Mucosa of stomach (tissue), 1 donor: Measurements from ENCODE around the gene GET4.

Experiments
- H3K27me3 ChIP-seq: one replicate; pipeline ENCODE4 v1.7.0; 2013; ENCODE audit warnings: mild to moderate bottlenecking, low read length; ENCODE audit not compliant: control insufficient read depth, insufficient read depth
- H3K36me3 ChIP-seq: one replicate; pipeline ENCODE4 v1.7.0; 2013; ENCODE audit warnings: low read length; ENCODE audit not compliant: control insufficient read depth, insufficient read depth
- H3K4me1 ChIP-seq: one replicate; pipeline ENCODE4 v1.7.0; 2013; ENCODE audit warnings: mild to moderate bottlenecking, low read length; ENCODE audit not compliant: control insufficient read depth, insufficient read depth
- H3K4me3 ChIP-seq: one replicate; pipeline ENCODE4 v1.7.0; 2013; ENCODE audit warnings: low read length
- H3K9ac ChIP-seq: one replicate; pipeline ENCODE4 v1.7.0; 2013; ENCODE audit warnings: mild to moderate bottlenecking, low read length, moderate library complexity
- H3K9me3 ChIP-seq: one replicate; pipeline ENCODE4 v1.7.0; 2013; ENCODE audit warnings: mild to moderate bottlenecking, low read length, moderate library complexity; ENCODE audit not compliant: control insufficient read depth
- donor health status: Pancreatic carcinoma.

GET4 gene

GRCh38 chr7:885261-885892 lies 9.0 kb downstream of the GET4 start:
- Histone ChIP-seq H3K27me3 (no peaks in the 10 kb centered on the region), H3K9me3 (no peaks in the 10 kb centered on the region), H3K4me3 (no peak overlapping the region), H3K36me3 (peaks cover 13% of the 10 kb centered on the region), H3K9ac (no peak overlapping the region), H3K4me1 (peaks cover 18% of the 10 kb centered on the region)

- H3K9ac ChIP-seq = no peak overlapping the region
- no peak overlapping the region for H3K4me3 ChIP-seq
- H3K9me3 ChIP-seq = no peaks in the 10 kb centered on the region
- peaks cover 18% of the 10 kb centered on the region for H3K4me1 ChIP-seq
- peaks cover 13% of the 10 kb centered on the region for H3K36me3 ChIP-seq
- H3K27me3 ChIP-seq = no peaks in the 10 kb centered on the region
Observed at GRCh38 chr7:885893-886625, 9.7 kb downstream of the GET4 start.

GRCh38 chr7:886626-887487 lies 10.5 kb downstream of the GET4 start:
- H3K36me3 ChIP-seq = peaks cover 14% of the 10 kb centered on the region
- no peaks in the 10 kb centered on the region for H3K27me3 ChIP-seq
- H3K4me3 ChIP-seq = no peak overlapping the region
- no peak overlapping the region for H3K9ac ChIP-seq
- peaks cover 19% of the 10 kb centered on the region for H3K4me1 ChIP-seq
- H3K9me3 ChIP-seq = no peaks in the 10 kb centered on the region

GRCh38 chr7:887488-887820 lies 11.1 kb downstream of the GET4 start:
- no peak overlapping the region for H3K9ac ChIP-seq
- H3K36me3 ChIP-seq = peaks cover 20% of the 10 kb centered on the region
- no peak overlapping the region for H3K4me3 ChIP-seq
- H3K27me3 ChIP-seq = no peaks in the 10 kb centered on the region
- H3K9me3 ChIP-seq = no peaks in the 10 kb centered on the region
- H3K4me1 ChIP-seq = peaks cover 25% of the 10 kb centered on the region

GRCh38 chr7:888081-889024 lies 12.0 kb downstream of the GET4 start:
- H3K36me3 ChIP-seq = peaks cover 27% of the 10 kb centered on the region
- no peak overlapping the region for H3K4me3 ChIP-seq
- H3K9ac ChIP-seq = no peak overlapping the region

GRCh38 chr7:889025-889390 lies 12.7 kb downstream of the GET4 start:
- Histone ChIP-seq H3K27me3 (no peaks in the 10 kb centered on the region), H3K9me3 (no peaks in the 10 kb centered on the region), H3K9ac (no peak overlapping the region), H3K4me1 (peaks cover 30% of the 10 kb centered on the region), H3K4me3 (no peak overlapping the region), H3K36me3 (peaks cover 27% of the 10 kb centered on the region)

More at GRCh38 chr7:888081-889024, 12.0 kb downstream of the GET4 start:
- Histone ChIP-seq H3K4me1 (peaks cover 33% of the 10 kb centered on the region), H3K9me3 (no peaks in the 10 kb centered on the region), H3K27me3 (no peaks in the 10 kb centered on the region)

- H3K4me3 ChIP-seq = no peak overlapping the region
- H3K9ac ChIP-seq = no peak overlapping the region
- peaks cover 27% of the 10 kb centered on the region for H3K36me3 ChIP-seq
- H3K9me3 ChIP-seq = no peaks in the 10 kb centered on the region
- peaks cover 26% of the 10 kb centered on the region for H3K4me1 ChIP-seq
- H3K27me3 ChIP-seq = no peaks in the 10 kb centered on the region
Observed at GRCh38 chr7:889391-889790, 13.0 kb downstream of the GET4 start.

GRCh38 chr7:890868-891267 lies 14.5 kb downstream of the GET4 start:
- H3K36me3 ChIP-seq = peaks cover 31% of the 10 kb centered on the region
- H3K4me1 ChIP-seq = peaks cover 15% of the 10 kb centered on the region
- H3K27me3 ChIP-seq = no peaks in the 10 kb centered on the region
- no peaks in the 10 kb centered on the region for H3K9me3 ChIP-seq
- no peak overlapping the region for H3K9ac ChIP-seq
- H3K4me3 ChIP-seq = no peak overlapping the region

- peaks cover 33% of the 10 kb centered on the region for H3K36me3 ChIP-seq
- no peaks in the 10 kb centered on the region for H3K9me3 ChIP-seq
Observed at GRCh38 chr7:891291-891690, 14.9 kb downstream of the GET4 start.

GRCh38 chr7:891805-892204 lies 15.5 kb downstream of the GET4 start:
- H3K27me3 ChIP-seq = no peaks in the 10 kb centered on the region

More at GRCh38 chr7:891291-891690, 14.9 kb downstream of the GET4 start:
- peaks cover 15% of the 10 kb centered on the region for H3K4me1 ChIP-seq
- H3K27me3 ChIP-seq = no peaks in the 10 kb centered on the region
- no peak overlapping the region for H3K4me3 ChIP-seq
- no peak overlapping the region for H3K9ac ChIP-seq

More at GRCh38 chr7:891805-892204, 15.5 kb downstream of the GET4 start:
- peaks cover 15% of the 10 kb centered on the region for H3K4me1 ChIP-seq
- H3K9me3 ChIP-seq = no peaks in the 10 kb centered on the region
- H3K36me3 ChIP-seq = peaks cover 33% of the 10 kb centered on the region
- H3K9ac ChIP-seq = no peak overlapping the region
- no peak overlapping the region for H3K4me3 ChIP-seq
